ENCODE results near the gene PCDHGA11.
A peak's percentile ranks its signal among the peaks of the same experiment; 100 is the strongest.

DNA sequence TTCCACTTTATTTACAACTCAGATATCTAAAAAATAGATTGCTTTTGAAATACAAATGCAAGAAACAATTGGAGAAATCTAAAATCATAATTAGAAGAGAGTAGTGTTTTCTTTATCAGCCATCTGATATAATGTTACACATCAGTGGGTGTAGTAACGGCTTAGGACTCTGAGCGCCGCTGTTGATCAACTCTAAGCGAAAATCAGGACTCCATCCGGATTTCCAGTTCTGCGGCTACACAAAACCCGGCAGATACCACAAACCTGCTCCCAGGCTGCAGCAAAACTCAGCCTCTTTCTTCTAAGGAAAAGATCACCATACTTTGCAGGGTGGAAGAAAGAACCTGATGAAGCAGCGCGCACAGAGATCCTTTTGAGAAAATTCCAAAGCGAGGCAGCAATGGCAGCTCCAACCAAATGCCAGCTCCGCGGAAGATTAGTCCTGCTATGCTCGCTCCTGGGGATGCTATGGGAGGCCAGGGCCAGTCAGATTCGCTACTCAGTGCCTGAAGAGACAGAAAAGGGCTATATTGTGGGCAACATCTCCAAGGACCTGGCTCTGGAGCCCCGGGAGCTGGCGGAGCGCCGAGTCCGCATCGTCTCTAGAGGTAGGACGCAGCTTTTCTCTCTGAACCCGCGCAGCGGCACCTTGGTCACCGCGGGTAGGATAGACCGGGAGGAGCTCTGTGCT lies 18.2 kb upstream of the PCDHGA11 start, which contains the start of gene PCDHGA9:
- peak in 3 of 5 experiments; percentile 12 to 19 (median 19) for TF ChIP-seq CTCF (IDR thresholded peaks at IDR 0.05)
- TF ChIP-seq POLR2A (IDR thresholded peaks at IDR 0.05): no peak
- no peak for TF ChIP-seq POLR2AphosphoS5 (IDR thresholded peaks at IDR 0.05)
